OCI-LY1 (cell line): ENCODE measurements around the gene ARHGEF4.

Experiments
- H2AFZ ChIP-seq: fragments of 200-600 bp; sonication (generic), shearing (Covaris generic); 2 replicates; pipeline ENCODE4 v1.6.0; 2014; ENCODE audit warnings: antibody characterized with exemption, mild to moderate bottlenecking, low read length
- H3F3A ChIP-seq: fragments of 200-600 bp; sonication (generic), shearing (Covaris generic); 2 replicates; pipeline ENCODE4 v1.6.0; 2014; ENCODE audit warnings: mild to moderate bottlenecking, antibody characterized with exemption, low read length, moderate library complexity; ENCODE audit not compliant: insufficient read depth
- H3K27ac ChIP-seq: fragments of 200-600 bp; sonication (generic); 2 replicates; pipeline ENCODE4 v1.5.1; 2014; ENCODE audit warnings: low read length, mixed run types, mild to moderate bottlenecking, low read depth; ENCODE audit not compliant: poor library complexity, severe bottlenecking
- H3K27me3 ChIP-seq: fragments of 200-600 bp; sonication (generic); 2 replicates; pipeline ENCODE4 v1.6.0; 2014; ENCODE audit warnings: antibody characterized with exemption, mild to moderate bottlenecking, low read length, moderate library complexity; ENCODE audit not compliant: insufficient read depth
- H3K36me3 ChIP-seq: fragments of 200-600 bp; sonication (generic); 2 replicates; pipeline ENCODE4 v1.6.1; 2014; ENCODE audit warnings: mild to moderate bottlenecking, antibody characterized with exemption, low read length, moderate library complexity, mixed read lengths; ENCODE audit not compliant: insufficient read depth
- H3K4me1 ChIP-seq: fragments of 200-600 bp; sonication (generic); 2 replicates; pipeline ENCODE4 v1.5.1; 2014; ENCODE audit warnings: mild to moderate bottlenecking, low read length, moderate library complexity; ENCODE audit not compliant: insufficient read depth, severe bottlenecking
- H3K4me2 ChIP-seq: fragments of 200-600 bp; sonication (generic), shearing (Covaris generic); 2 replicates; pipeline ENCODE4 v1.6.1; 2014; ENCODE audit warnings: low read length
- H3K4me3 ChIP-seq: fragments of 200-600 bp; sonication (generic); 2 replicates; pipeline ENCODE4 v1.5.1; 2014; ENCODE audit warnings: low read length, low read depth, mild to moderate bottlenecking, mixed read lengths; ENCODE audit not compliant: poor library complexity, severe bottlenecking
- H3K79me2 ChIP-seq: fragments of 200-600 bp; shearing (Covaris generic); 2 replicates; pipeline ENCODE4 v1.6.1; 2016; ENCODE audit warnings: mixed run types, low read length, mixed read lengths; ENCODE audit not compliant: insufficient read depth
- H3K9ac ChIP-seq: fragments of 200-600 bp; sonication (generic), shearing (Covaris generic); 2 replicates; pipeline ENCODE4 v1.6.1; 2014; ENCODE audit warnings: mild to moderate bottlenecking, low read length, mixed read lengths
- H3K9me2 ChIP-seq: fragments of 200-600 bp; sonication (generic), shearing (Covaris generic); 2 replicates; pipeline ENCODE4 v1.6.1; 2014; ENCODE audit warnings: low read depth, mild to moderate bottlenecking, low read length, mixed read lengths
- H3K9me3 ChIP-seq: fragments of 200-600 bp; shearing (Covaris generic); 2 replicates; pipeline ENCODE4 v1.6.1; 2014; ENCODE audit warnings: low read length, mixed read lengths
- H4K20me1 ChIP-seq: fragments of 200-600 bp; sonication (generic), shearing (Covaris generic); 2 replicates; pipeline ENCODE4 v1.6.0; 2016; ENCODE audit warnings: mild to moderate bottlenecking, low read length; ENCODE audit not compliant: insufficient read depth
- EZH2 ChIP-seq: fragments of 200-600 bp; sonication (generic), shearing (Covaris generic); IDR thresholded peaks from 2 replicates; pipeline ENCODE4 v1.8.0; 2017; ENCODE audit warnings: borderline replicate concordance, mixed run types, mild to moderate bottlenecking, antibody characterized with exemption, low read length, moderate library complexity, mixed read lengths
- TF ChIP-seq, protein P1 (sequence below): fragments of 200-600 bp; sonication (generic), shearing (Covaris generic); IDR thresholded peaks from 2 replicates; pipeline ENCODE4 v1.5.1; 2017; ENCODE audit warnings: mild to moderate bottlenecking, antibody characterized with exemption, low read length, moderate library complexity, mixed read lengths

The ARHGEF4 gene

GRCh38 chr2:130823886-130824491 lies 12.7 kb upstream of the ARHGEF4 start:
- Histone ChIP-seq H3K27me3 (peaks cover 12% of the 10 kb centered on the region; the same call in 1 of the 2 replicates), H3K9ac (no peak overlapping the region), H3K36me3 (no peaks in the 10 kb centered on the region), H4K20me1 (no peaks in the 10 kb centered on the region), H3K4me1 (no peaks in the 10 kb centered on the region), H3K9me3 (no peaks in the 10 kb centered on the region), H3K4me2 (no peak overlapping the region), H3K9me2 (no peaks in the 10 kb centered on the region), H3F3A (no peaks in the 10 kb centered on the region), H3K27ac (no peak overlapping the region), H3K4me3 (no peak overlapping the region), H2AFZ (no peak overlapping the region), H3K79me2 (no peaks in the 10 kb centered on the region)
- TF ChIP-seq, protein P1, sequence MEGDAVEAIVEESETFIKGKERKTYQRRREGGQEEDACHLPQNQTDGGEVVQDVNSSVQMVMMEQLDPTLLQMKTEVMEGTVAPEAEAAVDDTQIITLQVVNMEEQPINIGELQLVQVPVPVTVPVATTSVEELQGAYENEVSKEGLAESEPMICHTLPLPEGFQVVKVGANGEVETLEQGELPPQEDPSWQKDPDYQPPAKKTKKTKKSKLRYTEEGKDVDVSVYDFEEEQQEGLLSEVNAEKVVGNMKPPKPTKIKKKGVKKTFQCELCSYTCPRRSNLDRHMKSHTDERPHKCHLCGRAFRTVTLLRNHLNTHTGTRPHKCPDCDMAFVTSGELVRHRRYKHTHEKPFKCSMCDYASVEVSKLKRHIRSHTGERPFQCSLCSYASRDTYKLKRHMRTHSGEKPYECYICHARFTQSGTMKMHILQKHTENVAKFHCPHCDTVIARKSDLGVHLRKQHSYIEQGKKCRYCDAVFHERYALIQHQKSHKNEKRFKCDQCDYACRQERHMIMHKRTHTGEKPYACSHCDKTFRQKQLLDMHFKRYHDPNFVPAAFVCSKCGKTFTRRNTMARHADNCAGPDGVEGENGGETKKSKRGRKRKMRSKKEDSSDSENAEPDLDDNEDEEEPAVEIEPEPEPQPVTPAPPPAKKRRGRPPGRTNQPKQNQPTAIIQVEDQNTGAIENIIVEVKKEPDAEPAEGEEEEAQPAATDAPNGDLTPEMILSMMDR = no peak
- TF ChIP-seq EZH2 = no peak

- Histone ChIP-seq H3K27ac (no peak overlapping the region), H3K79me2 (no peaks in the 10 kb centered on the region), H3K9ac (no peak overlapping the region), H3K9me2 (no peaks in the 10 kb centered on the region), H3K36me3 (no peaks in the 10 kb centered on the region), H3K27me3 (peaks cover 12% of the 10 kb centered on the region; the same call in 1 of the 2 replicates), H4K20me1 (no peaks in the 10 kb centered on the region), H3K4me2 (no peak overlapping the region), H3K4me1 (no peaks in the 10 kb centered on the region), H3K9me3 (no peaks in the 10 kb centered on the region), H3K4me3 (no peak overlapping the region), H3F3A (no peaks in the 10 kb centered on the region), H2AFZ (no peak overlapping the region)
- no peak for TF ChIP-seq EZH2
- TF ChIP-seq, protein P1 = no peak
These were observed 12.1 kb upstream of the ARHGEF4 start for GRCh38 chr2:130824492-130825061.

DNA sequence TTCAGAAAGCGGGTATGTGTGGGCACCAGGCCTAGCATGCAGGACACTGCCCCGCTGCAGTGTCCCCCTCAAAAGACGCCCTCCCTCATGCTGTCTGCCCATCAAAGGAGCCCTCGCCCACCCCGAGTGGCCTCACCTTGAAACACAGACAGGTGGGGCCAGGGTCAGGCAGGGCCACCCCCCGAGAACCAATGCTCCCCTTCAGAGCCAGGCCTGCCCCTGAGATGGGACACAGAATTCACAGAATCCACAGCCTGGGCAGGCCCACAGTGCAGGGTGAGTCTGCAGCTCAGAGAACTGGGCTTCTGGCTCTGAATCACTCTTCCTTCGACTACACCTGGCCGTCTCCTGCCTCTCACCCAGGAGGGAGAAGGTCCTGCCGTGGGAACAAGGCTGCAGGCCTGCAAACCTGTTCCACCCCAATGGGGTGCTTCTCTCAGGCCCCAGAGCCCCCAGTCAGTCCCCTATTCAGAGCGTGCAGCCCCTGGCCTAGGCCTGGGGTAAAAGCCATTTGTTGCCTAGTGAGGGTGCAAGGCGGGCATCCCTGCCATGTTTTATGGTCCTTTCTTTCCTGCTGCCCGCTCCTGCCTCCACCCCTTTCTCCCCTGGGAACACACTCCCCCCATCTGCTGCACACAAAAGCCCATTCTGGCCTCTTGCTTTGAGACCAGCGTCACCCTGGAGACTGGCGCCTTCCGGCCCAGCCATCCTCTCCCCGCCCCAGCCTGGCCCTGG lies 11.3 kb upstream of the ARHGEF4 start:
- TF ChIP-seq, protein P1 = no peak
- TF ChIP-seq EZH2 = no peak
- no peak overlapping the region for H2AFZ ChIP-seq
- no peaks in the 10 kb centered on the region for H3K36me3 ChIP-seq
- H4K20me1 ChIP-seq = no peaks in the 10 kb centered on the region
- H3K4me2 ChIP-seq = no peak overlapping the region
- no peak overlapping the region for H3K9ac ChIP-seq
- peaks cover 4% of the 10 kb centered on the region; the same call in 1 of the 2 replicates for H3K27me3 ChIP-seq
- no peaks in the 10 kb centered on the region for H3K9me2 ChIP-seq
- no peaks in the 10 kb centered on the region for H3K79me2 ChIP-seq
- no peak overlapping the region for H3K4me3 ChIP-seq
- H3K4me1 ChIP-seq = no peaks in the 10 kb centered on the region
- H3K9me3 ChIP-seq = no peaks in the 10 kb centered on the region
- no peaks in the 10 kb centered on the region for H3F3A ChIP-seq
- H3K27ac ChIP-seq = no peak overlapping the region
